Measurements from ENCODE around the gene TBC1D4.

The TBC1D4 gene

DNA sequence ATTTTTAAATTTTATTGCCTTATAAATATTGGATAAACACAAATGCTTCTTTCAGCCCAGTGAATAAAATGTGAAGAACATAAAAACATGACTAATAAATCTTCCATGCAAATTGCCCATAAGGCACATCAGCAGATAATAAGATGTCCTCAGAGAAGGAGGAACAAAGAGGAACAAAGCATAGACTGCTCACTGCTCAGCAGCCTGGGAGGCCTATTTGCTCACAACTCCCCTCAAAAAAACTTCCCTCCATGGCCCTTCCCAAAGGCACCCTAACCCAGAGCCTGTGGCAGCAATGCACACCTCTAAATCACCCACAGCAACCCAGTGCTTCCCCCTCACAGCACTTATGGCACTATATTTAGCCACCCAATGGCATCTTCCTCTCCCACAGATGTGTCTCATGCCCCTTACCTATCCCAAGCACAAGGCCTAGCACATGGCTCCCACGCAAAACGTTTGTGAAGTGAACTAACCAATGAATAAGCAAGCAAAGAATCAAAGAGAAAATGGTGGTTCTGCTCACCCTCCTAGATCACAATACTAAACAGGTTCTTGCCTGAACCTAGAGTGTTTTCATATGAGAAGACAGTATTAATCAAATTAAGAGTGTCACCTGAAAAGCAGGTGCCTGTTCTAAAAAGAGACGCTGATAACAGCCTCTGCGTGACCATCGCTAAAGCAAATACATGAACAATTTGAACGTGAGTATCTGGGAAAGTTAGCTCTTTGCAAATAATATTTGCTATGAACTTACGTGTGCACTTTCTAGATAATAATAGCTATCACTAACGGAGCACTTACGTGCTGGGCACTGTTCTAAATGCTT is 96.9 kb downstream of the TBC1D4 start:
- DNase-seq: no peak

DNA sequence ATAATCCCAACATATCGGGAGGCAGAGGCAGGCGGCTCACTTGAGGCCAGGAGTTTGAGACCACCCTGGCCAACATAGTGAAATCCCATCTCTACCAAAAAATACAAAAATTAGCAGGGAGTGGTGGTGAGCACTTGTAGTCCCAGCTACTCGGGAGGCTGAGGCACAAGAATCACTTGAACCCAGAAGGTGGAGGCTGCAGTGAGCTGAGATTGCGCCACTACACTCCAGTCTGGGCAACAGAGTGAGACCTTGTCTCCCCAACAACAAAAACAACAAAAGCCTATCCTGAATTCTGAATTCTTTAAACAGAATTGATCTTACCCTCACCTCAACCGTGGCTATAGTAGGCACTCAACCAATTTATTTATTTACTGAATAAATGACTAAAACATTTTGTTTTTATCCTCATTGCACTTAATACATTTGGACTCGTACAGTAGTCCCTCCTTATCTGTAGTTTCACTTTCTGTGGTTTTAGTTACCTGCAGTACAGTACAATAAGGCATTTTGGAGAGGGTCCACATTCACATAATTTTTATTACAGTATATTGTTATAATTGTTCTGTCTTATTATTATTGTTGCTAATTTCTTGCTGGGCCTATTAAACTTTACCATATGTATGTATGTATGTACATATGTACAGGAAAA is 98.8 kb downstream of the TBC1D4 start:
- no peak for DNase-seq

DNA sequence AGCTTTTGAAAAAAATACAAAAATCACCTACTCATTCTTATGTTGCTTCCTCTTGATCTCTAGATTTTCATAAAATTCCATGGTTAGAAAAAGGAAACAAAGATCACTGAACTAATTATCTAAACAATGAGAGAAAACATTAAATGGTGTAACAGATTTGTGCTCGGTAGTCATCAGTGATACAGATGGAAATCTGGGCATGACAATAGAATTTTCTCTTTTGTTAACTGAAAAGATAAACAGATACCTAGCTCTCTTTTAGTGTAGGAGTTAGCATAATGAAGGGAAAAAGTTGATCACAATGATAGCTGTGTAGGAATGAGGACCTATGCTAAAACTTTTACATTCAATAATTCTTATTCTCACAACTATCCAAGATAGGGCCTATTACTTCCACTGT is 103.7 kb downstream of the TBC1D4 start:
- no peak for DNase-seq

DNA sequence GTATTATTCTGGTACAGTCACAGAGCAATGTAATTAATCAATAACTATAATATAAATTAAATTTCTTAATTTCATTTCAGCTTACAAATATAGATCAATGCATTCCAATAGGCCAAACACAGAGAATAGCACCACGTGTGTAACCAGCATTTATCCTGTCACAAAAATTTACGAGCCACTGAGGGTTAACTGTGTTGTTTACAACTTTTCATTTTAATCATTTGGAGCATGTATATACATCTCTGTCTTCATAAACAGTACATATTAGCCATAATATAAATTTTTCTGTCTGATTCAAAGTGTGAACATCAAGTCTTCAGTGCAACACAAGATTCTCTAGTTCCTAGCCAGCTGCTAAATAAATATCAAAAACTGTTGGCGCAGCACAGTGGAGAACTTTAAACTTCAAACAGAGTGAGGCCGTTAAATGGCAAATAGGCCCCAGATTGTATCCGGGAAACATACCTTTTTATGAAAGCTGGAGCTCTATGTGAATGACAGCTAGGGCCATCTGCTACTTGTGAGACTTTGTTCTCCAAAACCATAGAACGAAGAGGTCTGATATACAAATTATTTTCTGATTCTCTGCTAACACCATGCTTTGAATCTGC is 105.1 kb downstream of the TBC1D4 start:
- DNase-seq: no peak

DNA sequence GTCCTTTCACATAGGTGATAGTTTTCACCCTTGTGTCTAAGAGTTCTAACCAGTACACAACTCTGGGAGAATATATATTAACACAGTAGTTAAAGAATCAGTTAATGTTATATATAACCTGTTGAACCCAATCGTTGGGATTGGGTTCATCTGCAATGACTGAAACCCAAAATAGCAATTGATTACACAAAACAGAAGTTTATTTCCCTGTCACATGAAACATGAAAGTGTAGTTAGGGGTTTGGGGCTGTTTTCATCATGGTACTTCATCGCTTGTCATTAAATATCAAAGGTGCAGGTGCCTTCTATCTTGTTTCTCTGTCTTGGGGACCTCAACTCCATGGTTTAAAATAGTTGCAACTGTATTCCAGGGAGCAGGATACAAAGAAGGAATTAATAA is 106.6 kb downstream of the TBC1D4 start:
- DNase-seq: no peak

GRCh38 chr13:75373988-75374387 is 108.0 kb downstream of the TBC1D4 start:
- DNase-seq: no peak

DNA sequence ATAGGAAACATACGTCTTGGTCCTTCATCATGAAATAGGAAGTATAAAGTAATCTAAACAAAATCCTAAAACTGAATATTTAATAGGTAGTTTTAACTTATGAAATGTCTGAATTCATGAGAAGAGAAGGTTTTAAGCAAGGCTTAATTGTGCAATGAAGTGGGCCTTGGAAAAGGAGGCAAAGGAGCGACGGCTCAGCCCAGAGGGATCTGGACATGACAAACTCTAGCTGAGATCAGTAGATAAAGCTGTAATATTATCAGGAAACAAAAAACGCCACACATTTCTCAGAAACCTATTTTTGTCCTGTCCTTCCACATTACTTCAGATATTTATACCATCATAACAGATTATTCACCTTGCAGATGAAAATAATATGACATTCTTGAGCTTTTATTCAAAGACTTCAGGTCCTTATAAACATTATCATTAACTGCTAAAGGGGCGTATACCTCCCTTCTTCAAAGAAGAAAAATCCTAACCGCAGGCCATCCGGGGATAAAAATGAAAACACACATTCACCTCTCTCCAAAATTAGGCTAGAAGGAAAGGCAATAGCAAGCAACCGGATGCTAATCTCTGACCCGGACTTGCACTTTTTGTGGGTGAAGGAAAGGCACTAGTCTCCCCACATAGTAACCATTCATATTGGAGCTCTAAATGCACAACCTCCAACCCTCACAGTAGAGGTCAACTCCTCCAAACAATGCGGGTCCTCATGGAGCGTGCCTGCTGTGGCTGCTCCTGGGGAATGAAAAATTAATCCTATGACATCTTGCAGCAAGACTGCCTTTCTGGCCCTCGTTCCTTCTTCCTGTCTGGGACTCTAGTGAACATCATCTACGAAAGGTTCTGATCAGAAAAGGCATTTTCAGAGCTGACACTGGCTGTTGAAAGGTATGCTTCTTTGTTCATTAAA is 108.8 kb downstream of the TBC1D4 start:
- DNase-seq: no peak

DNA sequence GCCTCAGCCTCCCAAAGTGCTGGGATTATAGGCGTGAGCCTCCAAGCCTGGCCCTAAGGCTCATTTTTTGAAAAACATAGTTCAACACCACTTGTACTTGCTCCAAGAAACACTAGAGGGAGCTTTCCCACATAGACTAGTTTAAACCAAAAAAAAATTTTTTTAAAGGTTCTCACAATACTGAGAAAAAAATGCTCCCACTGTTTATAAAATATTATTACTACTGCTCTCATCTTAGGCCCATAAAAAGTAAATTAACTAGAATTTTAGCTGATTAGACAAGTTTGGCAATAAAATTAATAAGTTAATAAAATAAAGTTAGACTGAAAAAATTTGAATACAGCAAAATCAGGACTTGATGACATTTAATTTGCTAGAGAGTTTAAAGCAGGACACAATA is 109.5 kb downstream of the TBC1D4 start:
- DNase-seq: no peak

- DNase-seq: no peak
Observed at GRCh38 chr13:75371203-75371602, 110.8 kb downstream of the TBC1D4 start.

DNA sequence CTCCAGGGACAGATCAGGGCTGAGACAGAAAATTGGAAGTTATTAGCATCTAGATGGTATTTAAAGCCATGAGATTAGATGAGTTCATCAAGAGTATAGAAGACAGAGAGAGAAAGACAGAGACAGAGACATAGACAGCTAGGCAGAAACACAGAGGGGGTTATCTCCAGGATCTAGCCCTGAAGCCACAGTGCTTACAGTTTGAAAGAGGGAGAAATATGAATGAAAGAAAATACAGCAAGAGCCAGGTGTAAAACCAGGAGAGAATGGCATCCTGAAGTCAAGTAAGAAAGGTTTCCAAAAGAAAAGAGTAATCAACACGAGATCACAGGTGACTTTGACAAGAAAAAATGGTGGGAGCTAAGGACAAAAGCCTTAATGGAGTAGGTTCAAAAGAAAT is 111.2 kb downstream of the TBC1D4 start:
- no peak for DNase-seq

- no peak for DNase-seq
Observed at GRCh38 chr13:75369981-75370380, 112.0 kb downstream of the TBC1D4 start.

DNA sequence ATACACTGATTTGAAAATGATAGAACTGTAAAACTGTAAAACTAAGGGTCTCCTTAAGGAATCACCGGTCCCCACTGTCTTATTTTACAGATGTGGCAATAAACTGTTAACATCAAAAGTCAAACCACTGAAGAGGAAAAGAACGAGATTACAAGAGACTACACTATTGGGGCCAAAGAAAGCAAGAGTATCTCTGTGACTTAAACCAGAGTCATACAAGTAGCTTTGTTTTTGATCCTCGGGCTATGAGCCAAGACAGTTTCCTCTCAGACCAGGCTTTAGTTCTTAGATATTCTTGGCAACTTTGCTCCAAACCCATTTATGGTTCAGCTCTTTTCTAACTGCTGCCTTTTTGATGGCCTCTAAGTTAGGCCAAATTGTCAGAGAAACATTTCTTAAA is 113.8 kb downstream of the TBC1D4 start:
- peak; percentile 36 for DNase-seq

DNA sequence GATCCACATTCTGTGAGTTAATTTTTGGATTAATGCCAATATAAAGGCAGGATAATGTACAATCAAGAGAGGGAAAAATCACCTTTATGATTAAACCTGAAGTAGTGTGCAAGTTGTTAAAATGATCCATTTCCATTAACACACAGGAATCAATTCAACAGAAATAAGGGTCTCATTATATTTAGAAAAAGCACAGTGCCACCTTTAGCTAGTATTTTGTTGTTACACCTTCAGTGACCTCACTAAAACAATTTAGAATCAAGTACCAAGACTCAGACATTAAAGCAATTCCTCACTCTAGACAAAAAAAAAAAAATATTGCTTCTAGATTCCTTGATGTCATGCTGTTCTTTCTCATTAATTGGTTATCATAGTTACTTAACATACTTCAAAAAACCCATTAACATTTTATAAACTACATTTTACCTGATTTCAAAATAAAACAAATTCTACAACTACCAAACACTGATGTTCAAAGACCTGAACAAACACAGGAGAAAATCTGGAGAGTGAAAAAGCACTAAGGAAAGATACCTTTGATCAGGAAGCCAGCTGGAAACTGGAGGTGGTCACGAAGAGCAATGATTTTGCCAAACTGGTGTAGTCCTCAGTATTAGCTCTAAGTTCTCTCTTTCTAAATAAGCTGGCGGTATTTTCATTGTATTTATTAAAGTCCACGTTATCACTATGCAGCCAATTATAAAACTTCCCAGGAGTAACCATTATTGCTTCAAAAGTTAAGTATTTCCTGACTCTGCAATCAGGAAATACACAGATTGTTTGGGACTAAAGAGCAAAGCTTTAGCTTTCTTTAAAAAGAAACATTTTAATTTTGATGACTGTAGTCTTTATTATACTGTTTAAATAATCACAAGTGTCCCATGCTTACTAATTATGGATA is 115.3 kb downstream of the TBC1D4 start:
- DNase-seq: no peak

DNA sequence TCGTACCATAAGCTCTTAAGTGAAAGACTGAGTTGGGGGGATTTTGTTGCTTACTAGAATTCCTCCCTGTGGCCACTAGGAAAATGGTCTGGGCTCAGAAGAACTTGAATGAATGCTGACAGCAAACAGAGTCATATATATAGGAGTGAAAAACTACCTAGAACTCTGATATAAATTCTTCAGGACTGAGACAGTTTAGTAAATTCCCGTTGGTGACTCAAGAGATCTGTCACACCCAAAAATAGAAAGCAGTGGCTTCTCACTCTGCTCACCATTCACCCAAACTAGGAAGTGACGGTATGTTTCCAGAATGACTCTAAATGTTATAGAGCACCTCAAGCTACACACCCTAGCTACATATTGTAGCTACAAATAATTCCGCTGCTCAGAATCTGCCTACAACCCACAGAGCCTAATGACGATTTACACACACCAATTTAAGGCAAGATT is 116.2 kb downstream of the TBC1D4 start:
- DNase-seq: no peak

- DNase-seq: no peak
Observed at GRCh38 chr13:75364131-75364713, 117.7 kb downstream of the TBC1D4 start.

DNA sequence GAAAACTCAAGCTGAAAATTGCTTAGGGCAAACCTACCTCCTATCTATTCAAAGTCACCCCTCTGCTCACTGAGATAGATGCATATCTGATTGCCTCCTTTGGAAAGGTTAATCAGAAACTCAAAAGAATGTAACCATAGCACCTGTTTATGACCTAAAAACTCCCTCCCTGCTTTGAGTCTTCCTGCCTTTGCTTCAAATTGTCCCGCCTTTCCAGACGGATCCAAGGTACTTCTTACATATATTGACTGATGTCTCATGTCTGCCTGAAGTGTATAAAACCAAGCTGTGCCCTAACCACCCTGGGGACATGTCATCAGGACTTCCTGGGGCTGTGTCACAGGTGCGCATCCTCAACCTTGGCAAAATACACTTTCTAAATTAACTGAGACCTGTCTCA is 118.6 kb downstream of the TBC1D4 start:
- no peak for DNase-seq

- no peak for DNase-seq
Observed at GRCh38 chr13:75362026-75362425, 119.9 kb downstream of the TBC1D4 start.

DNA sequence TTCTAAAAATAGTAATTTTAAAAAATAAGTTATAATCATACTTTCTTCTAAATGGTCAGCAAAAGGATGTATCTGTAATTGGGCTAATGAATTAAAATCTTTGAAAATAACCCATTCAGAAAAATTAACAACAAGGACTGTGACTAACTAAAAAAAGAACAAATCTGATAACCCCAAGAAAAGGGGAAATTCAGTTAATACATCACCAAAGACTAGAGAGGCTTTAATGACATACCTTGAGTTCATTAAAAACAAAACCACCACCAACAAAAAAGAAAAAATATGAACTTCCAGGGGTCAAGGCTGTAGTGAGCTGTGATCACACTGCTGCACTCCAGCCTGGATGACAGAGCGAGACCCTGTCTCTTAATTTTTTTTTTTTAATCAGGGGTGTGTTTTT is 121.8 kb downstream of the TBC1D4 start:
- DNase-seq: no peak

GRCh38 chr13:75359266-75359665 is 122.7 kb downstream of the TBC1D4 start:
- DNase-seq: no peak

DNA sequence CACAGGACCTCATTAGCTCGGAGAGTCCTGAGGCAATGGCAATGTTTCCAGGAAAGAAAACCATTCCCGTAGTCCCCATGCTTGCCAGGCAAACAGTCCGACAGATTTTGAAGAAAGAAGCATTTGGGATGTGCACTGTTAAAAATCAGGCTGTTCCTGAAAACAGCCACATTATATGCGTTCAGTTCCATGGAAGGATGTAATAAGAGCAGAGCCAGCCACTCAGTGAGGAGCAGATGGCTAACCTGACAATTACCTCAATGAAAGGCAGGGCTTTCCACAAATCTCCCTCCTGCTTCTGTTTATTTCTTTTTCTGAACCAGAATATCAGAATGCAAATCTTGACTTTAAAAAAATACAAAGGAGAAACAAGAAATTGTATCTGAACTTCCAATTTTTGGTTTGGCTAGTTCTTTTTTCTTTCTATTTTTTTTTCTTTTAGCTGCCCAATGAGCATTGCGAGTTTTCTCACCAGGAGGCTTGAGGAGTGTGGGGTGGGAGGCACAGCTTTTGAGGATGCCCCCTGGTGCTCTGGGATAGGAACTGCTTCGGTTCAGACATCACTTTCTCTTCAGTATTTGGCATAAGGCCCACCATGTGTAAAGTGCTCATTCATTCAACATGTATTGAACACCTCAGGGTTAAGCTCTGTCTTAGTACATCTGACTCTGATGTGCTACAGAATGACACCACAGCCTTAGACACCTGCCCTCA is 124.2 kb downstream of the TBC1D4 start:
- no peak for DNase-seq

DNA sequence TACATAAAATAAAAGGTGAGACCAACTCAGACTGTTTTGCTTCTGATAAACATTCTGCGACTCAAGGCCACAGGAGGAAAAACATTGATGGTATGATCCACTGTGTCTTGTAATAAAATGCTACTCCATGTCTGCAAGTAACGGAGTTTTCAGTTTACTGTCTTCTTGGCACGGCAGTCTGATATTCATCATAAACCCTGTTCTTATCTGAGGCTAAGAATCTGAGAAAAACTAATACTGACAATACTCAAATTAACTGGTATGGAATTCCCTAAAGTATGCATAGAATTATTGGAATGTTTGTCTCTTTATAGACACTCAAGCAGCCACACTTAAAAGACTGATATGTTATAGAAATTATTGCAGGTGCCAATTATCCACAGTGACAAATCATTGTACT is 125.5 kb downstream of the TBC1D4 start:
- no peak for DNase-seq
